Epithelial cell of prostate (primary cell): ENCODE data around the gene GSTO1.
A peak's percentile ranks its signal among the peaks of the same experiment; 100 is the strongest.

Experiments used
- DNase-seq: peaks from one replicate; pipeline ENCODE4 v3.0.0-alpha.2; 2011; ENCODE audit warnings: low read depth, low spot score
- H3K27ac ChIP-seq: fragments of 450-650 bp; 2 replicates; pipeline ENCODE4 v1.5.1; 2017; ENCODE audit warnings: mild to moderate bottlenecking

Gene GSTO1

GRCh38 chr10:104299031-104299904, 44.6 kb downstream of the GSTO1 start:
- DNase-seq: no peak
- no peak overlapping the region for H3K27ac ChIP-seq

GRCh38 chr10:104300002-104300735, 45.5 kb downstream of the GSTO1 start:
- DNase-seq: no peak
- peak overlapping the region; percentile 73 for H3K27ac ChIP-seq

- DNase-seq: no peak
- H3K27ac ChIP-seq: peak overlapping the region; percentile 73
Measured at GRCh38 chr10:104300736-104301292, 46.1 kb downstream of the GSTO1 start.

- DNase-seq: no peak
- H3K27ac ChIP-seq: peak overlapping the region; percentile 73
Measured at GRCh38 chr10:104301907-104302690, 47.4 kb downstream of the GSTO1 start.

- no peak for DNase-seq
- H3K27ac ChIP-seq: no peak overlapping the region
Measured at GRCh38 chr10:104303594-104304355, 49.1 kb downstream of the GSTO1 start.

GRCh38 chr10:104304356-104304745, 49.7 kb downstream of the GSTO1 start:
- H3K27ac ChIP-seq: peak overlapping the region; percentile 12
- no peak for DNase-seq

- peak overlapping the region; percentile 12 for H3K27ac ChIP-seq
- no peak for DNase-seq
Measured at GRCh38 chr10:104304927-104305326, 50.2 kb downstream of the GSTO1 start.

GRCh38 chr10:104306897-104307296, 52.2 kb downstream of the GSTO1 start:
- no peak overlapping the region for H3K27ac ChIP-seq
- DNase-seq: no peak

GRCh38 chr10:104307576-104308438, 53.1 kb downstream of the GSTO1 start:
- H3K27ac ChIP-seq: no peak overlapping the region
- no peak for DNase-seq

GRCh38 chr10:104308439-104308903, 53.8 kb downstream of the GSTO1 start:
- DNase-seq: no peak
- no peak overlapping the region for H3K27ac ChIP-seq

GRCh38 chr10:104309980-104310978, 55.6 kb downstream of the GSTO1 start:
- H3K27ac ChIP-seq: peak overlapping the region; percentile 21
- DNase-seq: no peak

GRCh38 chr10:104311184-104311720, 56.6 kb downstream of the GSTO1 start:
- no peak for DNase-seq
- no peak overlapping the region for H3K27ac ChIP-seq

- H3K27ac ChIP-seq: no peak overlapping the region
- DNase-seq: no peak
Measured at GRCh38 chr10:104314591-104315485, 60.1 kb downstream of the GSTO1 start.

- no peak for DNase-seq
- H3K27ac ChIP-seq: no peak overlapping the region
Measured at GRCh38 chr10:104315486-104315921, 60.8 kb downstream of the GSTO1 start.

GRCh38 chr10:104316321-104317099, 61.8 kb downstream of the GSTO1 start:
- peak overlapping the region; percentile 100 for H3K27ac ChIP-seq
- DNase-seq: no peak
